Endothelial cell of umbilical vein (primary cell): ENCODE results near the gene SYTL2. TPM values are rescaled to one million over a fixed set of nuclear protein-coding genes. Genes with fewer than 3 reads are reported as not detected.

Experiments
- BruUV-seq: library from RNA; stranded (reverse); fragments of 400-500 nt; replicated peaks from 2 replicates; lab custom pipeline; 2021; lab: Mats Ljungman, UMichigan
- CTCF ChIA-PET: fragments of 300-600, 350-600 bp; sonication (Branson Sonifier 250); formaldehyde crosslinking; loops from one replicate; lab custom pipeline; 2021; ENCODE audit warnings: antibody characterized with exemption, inconsistent platforms; lab: Charles Lee
- POLR2A ChIA-PET: fragments of 300-600, 350-600 bp; sonication (Branson Sonifier 250); formaldehyde crosslinking; loops from one replicate; lab custom pipeline; 2021; ENCODE audit warnings: antibody characterized with exemption, inconsistent platforms; lab: Charles Lee
- DNase-seq: peaks from one replicate; pipeline ENCODE4 v3.0.0-alpha.2; 2011; ENCODE audit warnings: low read depth, low spot score
- FAIRE-seq: peaks from 2 replicates; lab custom pipeline; 2011; peaks lifted over from hg19 to GRCh38; lab: Jason Lieb, UNC
- H2AFZ ChIP-seq: 2 replicates; pipeline ENCODE4 v1.6.0; 2012; ENCODE audit warnings: low read depth, low read length, control low read depth, inconsistent platforms
- H3K27ac ChIP-seq: 2 replicates; pipeline ENCODE4 v1.5.1; 2011; ENCODE audit warnings: low read depth, mild to moderate bottlenecking, control low read depth, low read length, moderate library complexity; ENCODE audit not compliant: insufficient read depth
- H3K27me3 ChIP-seq, 2 experiments: 2 replicates each; pipeline versions ENCODE4 v1.6.0 to v1.6.1; 2011; ENCODE audit warnings: low read length in 2 of 2, mixed read lengths in 1 of 2; ENCODE audit not compliant: control insufficient read depth in 2 of 2, insufficient read depth in 2 of 2
- H3K36me3 ChIP-seq, 2 experiments: 2 replicates in 1 of 2; 3 replicates in 1 of 2; pipeline ENCODE4 v1.5.1; 2011; ENCODE audit warnings: low read length in 2 of 2, mild to moderate bottlenecking in 1 of 2, moderate library complexity in 1 of 2; ENCODE audit not compliant: control insufficient read depth in 2 of 2, insufficient read depth in 2 of 2; ENCODE audit errors: extremely low read depth in 1 of 2
- H3K4me1 ChIP-seq: 3 replicates; pipeline ENCODE4 v1.5.1; 2011; ENCODE audit warnings: mild to moderate bottlenecking, low read length; ENCODE audit not compliant: control insufficient read depth, insufficient read depth; ENCODE audit errors: extremely low read depth
- H3K4me2 ChIP-seq: 2 replicates; pipeline ENCODE4 v1.6.1; 2011; ENCODE audit warnings: low read length, control low read depth, mixed read lengths; ENCODE audit not compliant: insufficient read depth
- H3K4me3 ChIP-seq, 3 experiments: fragments of 200-600 bp in 1 of 3; sonication (generic), shearing (Covaris generic) in 1 of 3; replicated peaks in 1 of 3; 2 replicates each; pipeline ENCODE4 v1.5.1; 2011 to 2016; ENCODE audit warnings: control low read depth in 3 of 3, low read length in 3 of 3, mild to moderate bottlenecking in 2 of 3, inconsistent platforms in 1 of 3, low read depth in 1 of 3, moderate library complexity in 1 of 3; ENCODE audit not compliant: insufficient read depth in 1 of 3
- H3K79me2 ChIP-seq: 2 replicates; pipeline ENCODE4 v1.6.0; 2012; ENCODE audit warnings: low read length, inconsistent platforms; ENCODE audit not compliant: control insufficient read depth, insufficient read depth
- H3K9ac ChIP-seq: replicated peaks from 2 replicates; pipeline ENCODE3; 2011; ENCODE audit warnings: low read length, control low read depth; ENCODE audit not compliant: insufficient read depth; ENCODE audit errors: extremely low read depth
- H3K9me1 ChIP-seq: replicated peaks from 3 replicates; pipeline ENCODE4 v1.6.0; 2011; ENCODE audit warnings: mild to moderate bottlenecking, low read length; ENCODE audit not compliant: control insufficient read depth, insufficient read depth; ENCODE audit errors: extremely low read depth
- H3K9me3 ChIP-seq: replicated peaks from 2 replicates; pipeline ENCODE4 v1.5.1; 2012; ENCODE audit warnings: low read length, inconsistent platforms; ENCODE audit not compliant: control insufficient read depth, insufficient read depth
- H4K20me1 ChIP-seq: replicated peaks from 2 replicates; pipeline ENCODE3; 2011; ENCODE audit warnings: mild to moderate bottlenecking, low read length; ENCODE audit not compliant: control insufficient read depth, insufficient read depth; ENCODE audit errors: extremely low read depth
- CTCF ChIP-seq, 2 donors: IDR thresholded peaks; 1 replicate in 1 of 2; 2 replicates in 1 of 2; pipeline ENCODE4 v1.5.1; 2011; ENCODE audit warnings: low read length in 2 of 2, mild to moderate bottlenecking in 2 of 2, moderate library complexity in 2 of 2, control low read depth in 1 of 2, inconsistent platforms in 1 of 2, low read depth in 1 of 2; ENCODE audit not compliant: insufficient read depth in 1 of 2; ENCODE audit errors: extremely low read depth in 1 of 2
- EZH2 ChIP-seq: IDR thresholded peaks from 2 replicates; pipeline ENCODE4 v1.6.1; 2012; ENCODE audit warnings: borderline replicate concordance, low read depth, mild to moderate bottlenecking, moderate library complexity, low read length, inconsistent platforms; ENCODE audit not compliant: severe bottlenecking
- FOS ChIP-seq: IDR thresholded peaks from 2 replicates; pipeline ENCODE4 v1.6.1; 2011; ENCODE audit warnings: mild to moderate bottlenecking, low read length, moderate library complexity, borderline replicate concordance; ENCODE audit not compliant: insufficient read depth
- GATA2 ChIP-seq: IDR thresholded peaks from 2 replicates; pipeline ENCODE4 v1.7.0; 2011; ENCODE audit warnings: low read depth, mild to moderate bottlenecking, moderate library complexity, mixed read lengths, low read length; ENCODE audit not compliant: insufficient read length, insufficient read depth
- JUN ChIP-seq: IDR thresholded peaks from 2 replicates; pipeline ENCODE4 v1.6.1; 2011; ENCODE audit warnings: borderline replicate concordance, low read depth; ENCODE audit not compliant: insufficient read length, insufficient read depth
- MYC ChIP-seq: IDR thresholded peaks from one replicate; pipeline ENCODE4 v1.6.1; 2011; ENCODE audit warnings: mild to moderate bottlenecking, low read depth, low read length
- POLR2A ChIP-seq: IDR thresholded peaks from 2 replicates; pipeline ENCODE4 v1.6.1; 2012; ENCODE audit warnings: low read depth, mild to moderate bottlenecking, control low read depth, low read length
- dilution Hi-C: fragments of 300-500 bp; cut with MboI; formaldehyde crosslinking; loops from one replicate; pipeline ENCODE4 v1.15.0; 2019; ENCODE audit warnings: low sequenced_read_pairs; ENCODE audit not compliant: extremely low pct_ligation_motif_present
- intact Hi-C: fragments of 100-400 bp; cut with micrococcal nuclease; formaldehyde crosslinking; loops from one replicate; pipeline ENCODE4 v1.10.0; 2022
- polyA plus RNA-seq, 4 experiments: library from polyadenylated mRNA; depleted of rRNA in 3 of 4; stranded (reverse) in 3 of 4; unstranded in 1 of 4; fragments of >200 nt; gene quantifications; 2 replicates each; pipeline versions ENCODE4 v1.2.1 to v1.2.3, GENCODE V29; 2011 to 2012; ENCODE audit warnings: missing spikeins in 1 of 4
- total RNA-seq: library from RNA; stranded (reverse); gene quantifications from 2 replicates; pipeline ENCODE4 v1.2.3, GENCODE V29; 2021

SYTL2 gene
- total and polyA plus RNA-seq, 2 donors (not counting 3 experiments of a cell fraction or from before 2014, with no cell fraction given), result 1.4 to 2.4 TPM

GRCh38 chr11:85682330-85683305 lies 128.3 kb downstream of the SYTL2 start:
- peak overlapping the region; percentile 46 to 68 (median 66) for H3K4me3 ChIP-seq
- POLR2A ChIA-PET, result interaction anchor here (0.5 kb wide), 1 partner anchor 164 kb away, joined by 3 read pairs; no protein-coding TSS in a partner anchor
- peak overlapping the region; percentile 58 for H3K9ac ChIP-seq
- no peaks in the 10 kb centered on the region for H3K9me3 ChIP-seq
- peak overlapping the region; percentile 80 for H3K4me2 ChIP-seq
- H3K27ac ChIP-seq, result peak overlapping the region; percentile 15
- peak; percentile 74 for FAIRE-seq
- BruUV-seq, result no TSS peak
- DNase-seq, result peak; percentile 57
- no peaks in the 10 kb centered on the region for H3K9me1 ChIP-seq
- intact Hi-C loops (loop anchor here (1.0 kb wide), 1 partner anchor 17 kb away; the partner anchor contains the start of gene CREBZF), dilution Hi-C loops (no loop called here)
- no peaks in the 10 kb centered on the region for H3K79me2 ChIP-seq
- H3K4me1 ChIP-seq, result peaks cover 4% of the 10 kb centered on the region
- peak overlapping the region; percentile 97 for H2AFZ ChIP-seq
- TF ChIP-seq JUN, result no peak
- no peak for TF ChIP-seq MYC
- no peak for TF ChIP-seq GATA2
- no peak for TF ChIP-seq FOS
- no peak for TF ChIP-seq CTCF (IDR thresholded peaks at IDR 0.05; ENCODE audit: extremely low read depth in 1 of 2, insufficient read depth in 1 of 2, low read depth in 1 of 2, low read length in 2 of 2)
- peak; percentile 44 for TF ChIP-seq POLR2A
- TF ChIP-seq EZH2, result no peak
- H4K20me1 ChIP-seq, result no peaks in the 10 kb centered on the region
- H3K36me3 ChIP-seq, result no peaks in the 10 kb centered on the region
- peaks cover 9 to 25% of the 10 kb centered on the region in 2 experiments for H3K27me3 ChIP-seq
- CTCF ChIA-PET, result interaction anchor here (1.0 kb wide), 1 partner anchor 55 kb away, joined by 3 read pairs; no protein-coding TSS in a partner anchor
